Stomach (tissue), 4 donors: ENCODE results near the gene MADCAM1.

Source experiments
- CTCF ChIP-seq, 7 experiments: fragments of 450-650 bp in 4 of 7; fragments of 200-600 bp in 3 of 7; sonication (generic) in 3 of 7; IDR thresholded peaks; one replicate each; pipeline ENCODE4 v1.5.1; 2016 to 2019; ENCODE audit warnings: antibody characterized with exemption in 7 of 7, control low read depth in 2 of 7, mild to moderate bottlenecking in 1 of 7
- EP300 ChIP-seq: sonication (generic); formaldehyde crosslinking; IDR thresholded peaks from one replicate; pipeline ENCODE4 v1.6.1; 2017; ENCODE audit warnings: antibody characterized with exemption
- POLR2A ChIP-seq, 4 donors: fragments of 450-650 bp; IDR thresholded peaks; one replicate each; pipeline ENCODE4 v1.6.1; 2016; ENCODE audit warnings: antibody characterized with exemption in 4 of 4, control low read depth in 2 of 4, mild to moderate bottlenecking in 1 of 4, moderate library complexity in 1 of 4
- POLR2AphosphoS5 ChIP-seq, 3 donors: sonication (generic); formaldehyde crosslinking; IDR thresholded peaks; one replicate each; pipeline ENCODE4 v1.6.1; 2016; ENCODE audit warnings: antibody characterized with exemption in 3 of 3

- no peak for TF ChIP-seq CTCF (IDR thresholded peaks at IDR 0.05)
- TF ChIP-seq POLR2A (IDR thresholded peaks at IDR 0.05): no peak
- TF ChIP-seq EP300: no peak
- no peak for TF ChIP-seq POLR2AphosphoS5 (IDR thresholded peaks at IDR 0.05)
Observed at GRCh38 chr19:508204-509150, 12.2 kb downstream of the MADCAM1 start.
